SKM-1 treated with dmso at 0.1 percent for 144 hours (cell line): ENCODE measurements around the gene XYLT1.
A peak's percentile ranks its signal among the peaks of the same experiment; 100 is the strongest.
"Not testable (repeated sequence)": the region's sequence is repeated elsewhere in the genome, so short reads cannot be mapped to it uniquely, and the experiment has no call there.

ENCODE experiments used
- DNase-seq: peaks from one replicate; lab custom pipeline; 2025; ENCODE audit not compliant: unreplicated experiment; lab: John Stamatoyannopoulos, UW

XYLT1 gene

GRCh38 chr16:17470908-17471718 lies at the start of gene XYLT1:
XYLT1 (minus strand) TSS chr16:17470960; CDS start chr16:17470796, 164 bp downstream.
- no peak for DNase-seq

GRCh38 chr16:17520111-17520510 lies 49.4 kb upstream of the XYLT1 start:
- no peak for DNase-seq

GRCh38 chr16:17519101-17519955 lies 48.6 kb upstream of the XYLT1 start:
- DNase-seq = no peak

GRCh38 chr16:17518441-17518840 lies 47.7 kb upstream of the XYLT1 start:
- DNase-seq = no peak

GRCh38 chr16:17515421-17516210 lies 44.9 kb upstream of the XYLT1 start:
- no peak for DNase-seq

- no peak for DNase-seq
These were observed 42.0 kb upstream of the XYLT1 start for GRCh38 chr16:17512636-17513220.

GRCh38 chr16:17511340-17511739 lies 40.6 kb upstream of the XYLT1 start:
- DNase-seq = no peak

- DNase-seq = no peak
These were observed 39.8 kb upstream of the XYLT1 start for GRCh38 chr16:17510567-17510966.

- DNase-seq = no peak
These were observed 38.4 kb upstream of the XYLT1 start for GRCh38 chr16:17509194-17509593.

GRCh38 chr16:17508303-17508702 lies 37.5 kb upstream of the XYLT1 start:
- no peak for DNase-seq

- not testable (repeated sequence) for DNase-seq
These were observed 36.8 kb upstream of the XYLT1 start for GRCh38 chr16:17507516-17507915.

- DNase-seq = not testable (repeated sequence)
These were observed 35.1 kb upstream of the XYLT1 start for GRCh38 chr16:17505828-17506227.

GRCh38 chr16:17504050-17504449 lies 33.3 kb upstream of the XYLT1 start:
- DNase-seq = no peak

GRCh38 chr16:17503331-17503730 lies 32.6 kb upstream of the XYLT1 start:
- no peak for DNase-seq

GRCh38 chr16:17501321-17501720 lies 30.6 kb upstream of the XYLT1 start:
- DNase-seq = no peak

GRCh38 chr16:17499223-17499902 lies 28.6 kb upstream of the XYLT1 start:
- no peak for DNase-seq

- no peak for DNase-seq
These were observed 26.9 kb upstream of the XYLT1 start for GRCh38 chr16:17497648-17498047.

- DNase-seq = peak; percentile 33
These were observed 26.1 kb upstream of the XYLT1 start for GRCh38 chr16:17496891-17497290.

GRCh38 chr16:17493012-17493411 lies 22.3 kb upstream of the XYLT1 start:
- DNase-seq = no peak

GRCh38 chr16:17491140-17491662 lies 20.4 kb upstream of the XYLT1 start:
- no peak for DNase-seq
